ENCODE results near the gene KIRREL2. TPM values are rescaled to one million over a fixed set of nuclear protein-coding genes. Genes with fewer than 3 reads are reported as not detected.

Gene KIRREL2
- total RNA-seq, 1 donor from 2014 or later, result 3.5 TPM

DNA sequence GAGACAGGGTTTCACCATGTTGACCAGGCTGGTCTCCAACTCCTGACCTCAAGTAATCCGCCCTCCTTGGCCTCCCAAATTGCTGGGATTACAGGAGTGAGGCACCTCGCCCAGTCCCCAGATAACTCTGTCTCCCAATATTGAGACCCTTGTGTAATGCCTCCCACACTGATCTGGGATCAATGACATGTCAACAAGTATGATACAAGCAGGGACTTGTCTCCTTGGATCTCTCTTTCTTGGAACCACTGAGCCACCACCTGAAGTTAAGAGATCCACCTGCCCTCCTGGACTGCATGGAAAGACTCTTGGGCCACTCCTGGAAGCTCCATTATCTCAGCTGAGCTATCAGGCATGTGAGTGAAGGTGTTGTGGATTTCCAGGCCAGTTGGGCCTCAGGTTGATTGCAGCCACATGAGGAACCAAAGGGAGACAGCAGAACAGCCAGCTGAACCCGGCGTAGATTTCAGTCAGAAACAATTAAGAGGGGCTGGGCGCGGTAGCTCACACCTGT lies 28.6 kb downstream of the KIRREL2 start:
- no peak for DNase-seq (ENCODE audit: extremely low spot score, unreplicated experiment)
- no peak overlapping the region for H3K4me3 Mint-ChIP-seq
- H3K27ac Mint-ChIP-seq, result no peak overlapping the region
- no peaks in the 10 kb centered on the region for H3K27me3 Mint-ChIP-seq
- no peaks in the 10 kb centered on the region for H3K4me1 Mint-ChIP-seq (ENCODE audit: unreplicated experiment)
- H3K9me3 Mint-ChIP-seq, result no peaks in the 10 kb centered on the region
- TF ChIP-seq, protein P1, sequence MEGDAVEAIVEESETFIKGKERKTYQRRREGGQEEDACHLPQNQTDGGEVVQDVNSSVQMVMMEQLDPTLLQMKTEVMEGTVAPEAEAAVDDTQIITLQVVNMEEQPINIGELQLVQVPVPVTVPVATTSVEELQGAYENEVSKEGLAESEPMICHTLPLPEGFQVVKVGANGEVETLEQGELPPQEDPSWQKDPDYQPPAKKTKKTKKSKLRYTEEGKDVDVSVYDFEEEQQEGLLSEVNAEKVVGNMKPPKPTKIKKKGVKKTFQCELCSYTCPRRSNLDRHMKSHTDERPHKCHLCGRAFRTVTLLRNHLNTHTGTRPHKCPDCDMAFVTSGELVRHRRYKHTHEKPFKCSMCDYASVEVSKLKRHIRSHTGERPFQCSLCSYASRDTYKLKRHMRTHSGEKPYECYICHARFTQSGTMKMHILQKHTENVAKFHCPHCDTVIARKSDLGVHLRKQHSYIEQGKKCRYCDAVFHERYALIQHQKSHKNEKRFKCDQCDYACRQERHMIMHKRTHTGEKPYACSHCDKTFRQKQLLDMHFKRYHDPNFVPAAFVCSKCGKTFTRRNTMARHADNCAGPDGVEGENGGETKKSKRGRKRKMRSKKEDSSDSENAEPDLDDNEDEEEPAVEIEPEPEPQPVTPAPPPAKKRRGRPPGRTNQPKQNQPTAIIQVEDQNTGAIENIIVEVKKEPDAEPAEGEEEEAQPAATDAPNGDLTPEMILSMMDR (conservative IDR thresholded peaks at IDR 0.05), result no peak
- H3K36me3 Mint-ChIP-seq, result peaks cover 19% of the 10 kb centered on the region

GRCh38 chr19:35885904-35886303 lies 29.2 kb downstream of the KIRREL2 start:
- Mint-ChIP-seq H3K36me3 (peaks cover 22% of the 10 kb centered on the region), H3K4me3 (no peak overlapping the region)
- TF ChIP-seq, protein P1 (conservative IDR thresholded peaks at IDR 0.05), result no peak

GRCh38 chr19:35887197-35887596 lies 30.5 kb downstream of the KIRREL2 start:
- no peak for DNase-seq (ENCODE audit: extremely low spot score, unreplicated experiment)
- no peaks in the 10 kb centered on the region for H3K4me1 Mint-ChIP-seq (ENCODE audit: unreplicated experiment)
- H3K27me3 Mint-ChIP-seq, result no peaks in the 10 kb centered on the region
- TF ChIP-seq, protein P1 (conservative IDR thresholded peaks at IDR 0.05), result no peak
- no peak overlapping the region for H3K27ac Mint-ChIP-seq
- no peaks in the 10 kb centered on the region for H3K9me3 Mint-ChIP-seq
- H3K4me3 Mint-ChIP-seq, result no peak overlapping the region
- peaks cover 25% of the 10 kb centered on the region for H3K36me3 Mint-ChIP-seq

More at GRCh38 chr19:35885904-35886303, 29.2 kb downstream of the KIRREL2 start:
- DNase-seq (ENCODE audit: extremely low spot score, unreplicated experiment), result no peak
- H3K4me1 Mint-ChIP-seq (ENCODE audit: unreplicated experiment), result no peaks in the 10 kb centered on the region
- H3K27me3 Mint-ChIP-seq, result no peaks in the 10 kb centered on the region
- no peaks in the 10 kb centered on the region for H3K9me3 Mint-ChIP-seq
- no peak overlapping the region for H3K27ac Mint-ChIP-seq

DNA sequence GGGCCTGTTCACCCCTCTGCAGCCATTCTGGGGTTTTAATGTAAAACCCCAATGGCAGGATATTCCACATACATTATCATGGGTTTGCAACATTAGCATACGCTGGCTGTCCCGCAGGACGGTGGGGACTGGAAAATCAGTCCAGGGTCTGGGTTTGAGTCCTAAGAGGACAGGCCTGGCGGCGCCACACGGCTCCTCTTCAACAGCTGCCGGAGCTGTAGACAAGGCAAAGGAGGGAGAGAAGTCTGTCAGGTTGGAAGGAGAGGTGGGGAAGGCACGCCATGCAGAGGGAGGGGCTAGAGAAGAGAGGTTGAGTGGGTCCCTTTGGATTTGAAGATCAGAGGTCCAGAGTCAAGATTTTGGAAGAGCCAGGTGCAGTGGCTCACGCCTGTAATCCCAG lies 31.7 kb downstream of the KIRREL2 start:
- Mint-ChIP-seq H3K27ac (no peak overlapping the region), H3K9me3 (no peaks in the 10 kb centered on the region), H3K36me3 (peaks cover 25% of the 10 kb centered on the region), H3K4me1 (ENCODE audit: unreplicated experiment) (no peaks in the 10 kb centered on the region), H3K4me3 (no peak overlapping the region), H3K27me3 (no peaks in the 10 kb centered on the region)
- no peak for DNase-seq (ENCODE audit: extremely low spot score, unreplicated experiment)
- TF ChIP-seq, protein P1 (conservative IDR thresholded peaks at IDR 0.05), result no peak

DNA sequence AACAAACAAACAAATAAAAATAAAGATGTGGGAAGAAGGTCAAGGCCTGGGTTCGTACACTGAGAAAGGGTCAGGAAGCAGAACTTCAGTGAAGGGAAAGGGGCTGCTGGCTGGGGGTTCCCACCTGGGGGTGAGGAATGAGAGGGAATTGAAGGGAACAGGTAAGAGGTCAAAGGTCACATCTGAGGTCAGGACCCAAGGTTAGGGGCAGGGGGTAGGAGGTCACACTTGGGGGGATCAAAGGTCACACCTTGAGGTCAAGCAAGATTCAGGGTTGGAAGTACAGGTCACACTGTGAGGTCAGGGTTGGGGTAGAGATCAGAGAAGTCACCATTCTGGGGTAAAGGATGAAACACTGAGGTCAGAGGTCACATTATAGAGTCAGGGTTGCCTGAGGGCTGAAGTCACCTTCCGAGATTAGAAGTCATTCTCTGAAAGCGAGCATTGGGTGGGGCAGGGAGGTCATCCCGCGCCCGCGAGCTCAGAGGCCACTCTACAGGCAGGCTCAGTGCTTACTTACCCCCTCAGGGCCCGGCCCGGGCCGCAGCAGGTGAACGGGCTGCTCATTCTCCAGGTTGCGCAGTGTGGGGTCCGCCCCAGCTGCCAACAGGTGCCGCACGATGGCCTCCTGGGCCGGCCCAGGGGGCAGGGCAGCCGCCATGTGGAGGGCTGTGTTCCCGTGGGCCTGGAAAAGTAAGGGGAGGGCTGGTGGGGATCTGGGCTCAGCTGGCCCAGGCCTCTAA lies 32.8 kb downstream of the KIRREL2 start:
- TF ChIP-seq, protein P1 (conservative IDR thresholded peaks at IDR 0.05), result no peak
- no peak overlapping the region for H3K4me3 Mint-ChIP-seq
- no peaks in the 10 kb centered on the region for H3K9me3 Mint-ChIP-seq
- no peak for DNase-seq (ENCODE audit: extremely low spot score, unreplicated experiment)
- peaks cover 25% of the 10 kb centered on the region for H3K36me3 Mint-ChIP-seq
- no peaks in the 10 kb centered on the region for H3K27me3 Mint-ChIP-seq
- no peak overlapping the region for H3K27ac Mint-ChIP-seq
- no peaks in the 10 kb centered on the region for H3K4me1 Mint-ChIP-seq (ENCODE audit: unreplicated experiment)

Measured in type B pancreatic cell (in vitro differentiated cells).